ENCODE data around the gene CLPTM1L. TPM values are rescaled to one million over a fixed set of nuclear protein-coding genes. Genes with fewer than 3 reads are reported as not detected.

The CLPTM1L gene
- total RNA-seq, 1 donor = 108 TPM

DNA sequence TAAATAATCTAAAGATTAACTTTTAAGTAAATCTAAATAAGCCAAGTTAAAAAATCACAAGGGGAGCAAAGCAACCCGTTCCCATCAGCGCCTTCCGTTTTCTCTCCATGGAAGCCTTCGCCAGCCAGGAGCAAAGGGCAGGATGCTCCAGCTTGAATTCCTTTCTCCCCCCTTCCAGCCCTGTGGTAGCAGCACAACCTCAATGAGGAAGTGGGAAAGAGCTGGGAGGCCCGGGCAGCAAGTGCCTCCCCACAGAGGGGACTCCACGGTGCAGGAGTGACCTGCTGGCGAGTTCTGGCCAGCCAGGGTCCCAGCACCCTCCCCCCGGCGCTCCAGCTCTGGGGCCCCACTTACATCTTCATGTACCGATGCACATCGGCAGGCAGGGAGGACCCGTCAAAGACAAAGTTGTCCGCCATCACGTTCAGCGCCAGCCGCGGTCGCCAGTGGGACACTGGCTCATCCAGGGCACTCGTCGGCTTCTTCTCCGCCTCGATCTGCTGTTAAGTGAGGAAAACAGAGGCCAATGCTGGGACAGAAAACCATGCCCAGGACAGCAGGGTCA is 6.3 kb downstream of the CLPTM1L start:
- TF ChIP-seq, protein P1, sequence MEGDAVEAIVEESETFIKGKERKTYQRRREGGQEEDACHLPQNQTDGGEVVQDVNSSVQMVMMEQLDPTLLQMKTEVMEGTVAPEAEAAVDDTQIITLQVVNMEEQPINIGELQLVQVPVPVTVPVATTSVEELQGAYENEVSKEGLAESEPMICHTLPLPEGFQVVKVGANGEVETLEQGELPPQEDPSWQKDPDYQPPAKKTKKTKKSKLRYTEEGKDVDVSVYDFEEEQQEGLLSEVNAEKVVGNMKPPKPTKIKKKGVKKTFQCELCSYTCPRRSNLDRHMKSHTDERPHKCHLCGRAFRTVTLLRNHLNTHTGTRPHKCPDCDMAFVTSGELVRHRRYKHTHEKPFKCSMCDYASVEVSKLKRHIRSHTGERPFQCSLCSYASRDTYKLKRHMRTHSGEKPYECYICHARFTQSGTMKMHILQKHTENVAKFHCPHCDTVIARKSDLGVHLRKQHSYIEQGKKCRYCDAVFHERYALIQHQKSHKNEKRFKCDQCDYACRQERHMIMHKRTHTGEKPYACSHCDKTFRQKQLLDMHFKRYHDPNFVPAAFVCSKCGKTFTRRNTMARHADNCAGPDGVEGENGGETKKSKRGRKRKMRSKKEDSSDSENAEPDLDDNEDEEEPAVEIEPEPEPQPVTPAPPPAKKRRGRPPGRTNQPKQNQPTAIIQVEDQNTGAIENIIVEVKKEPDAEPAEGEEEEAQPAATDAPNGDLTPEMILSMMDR (IDR thresholded peaks at IDR 0.05; ENCODE audit: insufficient read depth, low read length) = no peak
- H3K4me3 ChIP-seq (ENCODE audit: low read depth, low read length) = no peak overlapping the region
- DNase-seq (ENCODE audit: low read depth) = no peak

DNA sequence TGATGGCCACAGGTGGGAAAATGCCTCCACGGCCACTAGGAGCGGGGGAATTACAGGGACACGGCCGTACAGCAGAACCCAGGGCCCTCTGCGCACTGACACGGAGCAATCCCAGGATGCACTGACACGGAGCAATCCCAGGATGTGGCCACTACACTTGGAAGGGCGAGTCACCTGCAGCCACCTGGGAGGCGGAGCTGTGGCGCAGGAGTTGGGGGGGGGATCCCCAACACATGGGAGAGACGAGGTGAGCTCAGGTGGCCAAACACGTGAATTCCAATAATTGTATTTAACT is 6.8 kb downstream of the CLPTM1L start:
- TF ChIP-seq, protein P1 (IDR thresholded peaks at IDR 0.05; ENCODE audit: insufficient read depth, low read length) = no peak
- no peak for DNase-seq (ENCODE audit: low read depth)
- H3K4me3 ChIP-seq (ENCODE audit: low read depth, low read length) = no peak overlapping the region

- no peak for DNase-seq (ENCODE audit: low read depth)
- TF ChIP-seq, protein P1 (IDR thresholded peaks at IDR 0.05; ENCODE audit: insufficient read depth, low read length) = no peak
- no peak overlapping the region for H3K4me3 ChIP-seq (ENCODE audit: low read depth, low read length)
Measured at GRCh38 chr5:1337489-1338195, 7.3 kb downstream of the CLPTM1L start.

DNA sequence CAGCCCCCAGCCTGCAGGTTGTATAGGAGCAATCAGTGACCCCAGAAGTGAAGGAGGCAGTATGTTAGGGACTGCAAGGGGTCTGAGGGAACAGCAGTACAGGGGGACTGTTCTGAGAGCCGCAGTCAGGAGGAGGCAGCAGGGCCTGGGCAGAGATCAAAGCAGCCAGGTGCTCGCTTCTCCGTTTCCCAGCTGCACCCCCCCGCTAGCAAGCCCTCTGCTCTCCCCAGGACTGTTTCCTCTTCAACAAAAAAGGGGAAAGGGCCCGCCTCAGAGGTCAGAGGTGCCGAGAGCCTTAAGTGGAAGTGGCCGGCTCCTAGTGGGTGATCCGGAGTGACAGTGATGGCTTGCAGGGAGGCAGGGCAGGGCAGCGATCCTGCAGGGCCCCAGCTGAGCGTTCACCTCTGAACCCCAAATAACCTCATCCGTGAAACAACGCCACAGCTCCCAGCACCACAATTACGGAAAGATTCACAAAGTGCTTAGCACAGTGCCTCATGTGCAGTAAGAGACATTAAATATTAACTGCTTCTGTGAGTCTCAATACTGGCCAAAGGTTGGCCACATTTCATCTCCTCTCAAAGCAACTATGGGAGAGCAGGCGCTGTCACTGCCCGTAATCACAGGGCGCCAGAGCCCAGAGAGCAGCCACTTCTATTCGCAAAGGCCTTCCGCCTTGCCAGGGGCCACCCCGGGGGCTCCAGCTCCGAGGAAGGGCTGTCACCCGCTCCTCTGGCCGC is 8.0 kb downstream of the CLPTM1L start:
- H3K4me3 ChIP-seq (ENCODE audit: low read depth, low read length) = no peak overlapping the region
- DNase-seq (ENCODE audit: low read depth) = no peak
- TF ChIP-seq, protein P1 (IDR thresholded peaks at IDR 0.05; ENCODE audit: insufficient read depth, low read length) = no peak

DNA sequence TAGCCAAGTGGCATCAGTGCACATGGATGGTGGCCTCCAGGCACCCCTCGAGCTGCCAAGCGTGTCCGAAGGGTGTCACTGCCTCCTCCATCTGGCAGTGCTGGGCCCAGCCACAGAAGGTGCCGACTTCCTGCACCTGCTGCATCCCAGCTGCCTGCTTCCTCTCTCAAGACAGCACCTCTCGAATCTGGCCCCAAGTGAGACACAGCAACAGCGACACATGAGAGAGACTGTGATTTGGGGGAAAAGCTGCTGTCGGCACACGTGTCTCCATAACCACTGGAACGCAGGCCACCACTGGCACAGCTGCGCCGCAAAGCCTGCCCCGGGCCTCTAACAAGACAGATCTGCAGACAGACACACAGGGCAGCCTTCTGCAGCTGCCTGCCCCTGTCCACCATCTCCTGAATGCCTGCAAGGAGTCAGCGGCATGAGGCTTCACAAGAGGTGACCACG is 8.8 kb downstream of the CLPTM1L start:
- no peak for DNase-seq (ENCODE audit: low read depth)
- TF ChIP-seq, protein P1 (IDR thresholded peaks at IDR 0.05; ENCODE audit: insufficient read depth, low read length) = no peak
- no peak overlapping the region for H3K4me3 ChIP-seq (ENCODE audit: low read depth, low read length)

DNA sequence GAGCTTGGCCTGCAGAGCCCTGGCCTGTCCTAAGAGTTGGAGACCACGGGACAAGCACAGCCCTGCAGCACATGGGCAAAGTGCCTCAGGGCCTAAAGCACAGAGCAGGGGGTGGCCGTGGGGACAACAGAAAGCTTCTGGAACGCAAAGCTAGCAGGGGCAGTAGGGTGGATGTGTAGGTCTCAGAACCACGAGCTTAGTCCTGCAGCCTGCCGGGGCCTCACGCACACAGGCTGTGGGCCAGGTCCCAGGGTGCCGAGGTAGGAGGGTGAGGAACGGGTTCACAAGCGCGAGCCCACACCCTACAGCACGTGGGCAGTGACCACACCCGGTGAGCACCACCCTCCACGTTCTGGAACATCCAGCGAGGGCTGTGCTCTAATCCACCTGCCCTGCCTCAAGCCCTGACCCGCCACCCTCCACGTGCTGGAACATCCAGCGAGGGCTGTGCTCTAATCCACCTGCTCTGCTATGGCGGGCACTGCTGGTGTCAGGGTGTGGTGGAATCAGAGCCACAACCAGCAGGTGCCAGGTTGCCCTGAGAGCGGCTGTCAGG is 9.3 kb downstream of the CLPTM1L start:
- DNase-seq (ENCODE audit: low read depth) = no peak
- H3K4me3 ChIP-seq (ENCODE audit: low read depth, low read length) = no peak overlapping the region
- TF ChIP-seq, protein P1 (IDR thresholded peaks at IDR 0.05; ENCODE audit: insufficient read depth, low read length) = no peak
